NCI-H1436 treated with DMSO at 0.1 percent for 48 hours (cell line): Measurements from ENCODE around the gene NEK11.
"Not testable (repeated sequence)": the region's sequence is repeated elsewhere in the genome, so short reads cannot be mapped to it uniquely, and the experiment has no call there.

Experiments
- DNase-seq: peaks from one replicate; lab custom pipeline; 2025; lab: John Stamatoyannopoulos, UW

The NEK11 gene

DNA sequence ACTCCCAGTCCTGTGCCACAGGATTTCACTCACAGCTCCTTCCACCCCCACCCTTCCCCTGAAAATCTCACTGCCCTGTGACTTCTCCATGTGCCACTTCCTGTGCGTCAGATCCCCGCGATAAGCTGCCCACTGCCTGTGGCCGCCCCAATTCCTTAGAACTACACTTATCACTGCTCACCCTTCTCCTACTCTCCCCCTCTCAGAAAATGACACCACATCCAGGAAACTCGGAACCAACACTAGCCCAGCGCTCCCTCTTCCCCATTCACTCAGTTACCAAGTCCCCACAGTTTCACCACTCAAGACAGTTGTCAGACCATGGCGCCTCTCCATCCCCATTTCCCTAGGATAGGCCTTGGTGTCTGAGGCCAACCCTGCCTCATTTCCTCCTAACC is 334.4 kb downstream of the NEK11 start:
- not testable (repeated sequence) for DNase-seq

DNA sequence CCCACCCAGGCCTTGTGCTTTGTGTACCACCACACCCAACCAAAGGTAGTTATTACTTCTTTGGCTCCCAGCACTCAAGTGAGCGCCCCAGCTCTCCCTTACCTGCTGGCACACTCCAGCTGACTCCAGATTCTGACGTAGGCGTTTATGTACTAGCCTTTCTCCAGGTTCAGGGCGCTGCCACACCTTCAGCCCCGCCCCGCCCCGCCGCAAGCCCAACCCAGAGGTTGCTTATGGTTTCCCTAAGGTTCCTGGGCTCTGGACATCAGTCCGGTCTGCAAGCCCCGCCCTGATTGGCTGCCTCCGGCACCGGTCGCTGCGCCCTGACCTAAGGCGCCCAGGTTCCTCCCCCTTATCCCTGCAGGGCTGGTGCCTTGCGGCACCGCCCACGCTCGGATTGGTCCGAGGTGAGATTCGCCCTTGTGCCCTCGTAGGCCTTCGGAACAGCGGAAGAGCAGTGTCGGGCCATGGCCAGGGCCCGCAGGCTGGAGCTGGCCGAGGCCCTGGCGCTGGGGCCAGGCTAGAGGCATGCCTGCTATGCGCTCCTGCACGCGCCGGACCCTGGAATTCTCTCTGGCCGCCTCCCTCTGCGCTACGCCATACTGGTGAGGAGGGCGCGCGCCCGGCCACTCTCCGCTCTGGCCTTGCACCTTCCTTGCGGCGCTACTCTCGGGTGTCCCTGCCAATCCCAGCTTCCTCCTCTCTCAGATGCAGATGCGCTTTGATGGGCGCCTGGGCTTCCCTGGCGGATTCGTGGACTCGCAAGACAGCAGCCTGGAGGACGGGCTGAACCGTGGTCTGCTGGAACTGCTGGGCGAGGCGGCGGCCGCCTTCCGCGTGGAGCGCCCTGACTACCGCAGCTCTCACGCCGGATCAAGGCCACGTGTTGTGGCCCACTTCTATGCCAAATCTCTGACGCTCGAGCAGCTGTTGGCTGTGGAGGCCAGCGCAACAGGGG is 335.1 kb downstream of the NEK11 start:
- DNase-seq = no peak

DNA sequence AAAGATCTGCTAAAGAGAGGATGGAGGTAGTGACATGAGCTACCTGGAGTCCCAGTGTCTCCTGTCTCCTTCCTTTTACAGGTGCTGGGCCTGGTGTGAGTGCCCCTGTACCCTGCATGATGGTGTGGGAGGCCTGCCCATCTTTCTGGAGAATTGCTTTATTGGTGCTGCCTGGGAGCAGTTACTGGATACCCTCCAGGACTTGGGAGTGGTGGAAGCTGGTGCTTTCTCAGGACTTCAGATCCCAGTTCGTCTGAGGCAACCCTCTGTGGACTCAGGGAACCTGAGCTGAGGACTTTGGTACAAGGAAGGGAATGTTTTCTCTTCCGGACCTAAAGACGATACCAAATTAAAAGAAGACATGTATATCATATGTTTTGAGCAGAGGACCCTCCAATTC is 336.6 kb downstream of the NEK11 start:
- DNase-seq = no peak

DNA sequence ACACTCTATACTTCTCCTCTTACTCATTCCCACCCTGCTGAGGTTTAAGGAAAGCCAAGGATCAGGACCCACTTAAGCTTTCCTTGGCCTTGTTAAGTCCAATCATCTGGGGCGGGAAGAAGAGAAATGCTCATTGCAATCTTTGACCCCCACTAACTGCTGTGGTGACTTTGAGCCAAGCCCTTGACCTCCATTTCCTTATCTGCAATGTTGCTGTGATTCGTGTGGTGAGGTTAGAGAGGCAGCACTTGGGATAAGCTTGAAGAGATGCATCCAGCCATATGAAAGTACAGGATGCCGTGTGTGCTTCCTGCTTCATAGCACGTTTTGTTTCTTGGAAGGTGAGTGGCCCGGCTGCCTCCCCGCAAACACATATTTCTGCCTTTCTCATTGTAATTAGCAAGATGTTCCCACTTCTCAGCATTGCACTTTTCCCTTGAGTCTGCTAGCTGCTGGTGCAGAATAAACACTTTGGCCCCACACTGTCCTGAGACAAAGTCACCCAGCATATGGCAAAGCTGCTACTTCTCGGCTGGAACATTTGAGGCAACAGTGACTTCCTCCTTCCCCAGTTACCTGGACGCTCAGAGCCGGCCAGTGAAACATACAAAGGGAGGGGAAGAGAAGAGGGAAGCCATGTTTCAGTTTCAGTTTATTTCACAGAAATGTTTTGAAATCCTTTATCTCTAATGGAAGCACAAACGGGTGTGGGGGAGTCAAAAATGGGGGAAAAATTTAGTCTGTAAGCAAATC is 344.4 kb downstream of the NEK11 start:
- no peak for DNase-seq

DNA sequence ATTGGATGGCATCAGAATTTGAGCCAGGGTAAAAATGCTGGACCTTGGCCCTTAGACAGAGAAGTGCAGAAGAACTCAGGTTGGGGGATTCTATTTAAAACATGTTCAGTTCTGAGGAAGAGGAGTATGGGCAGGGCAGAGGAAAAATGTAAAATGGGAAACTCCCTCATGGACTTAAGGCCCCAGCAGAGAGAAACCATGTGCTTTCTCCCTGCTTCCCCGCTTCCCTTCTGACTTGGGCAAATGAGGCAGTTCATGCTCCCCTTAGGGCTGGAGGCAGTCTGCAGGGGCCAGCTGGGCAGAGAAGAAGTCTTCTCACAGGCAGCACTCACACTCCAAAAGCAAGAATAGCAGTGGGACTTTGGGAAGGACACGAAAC is 345.0 kb downstream of the NEK11 start:
- DNase-seq = no peak

DNA sequence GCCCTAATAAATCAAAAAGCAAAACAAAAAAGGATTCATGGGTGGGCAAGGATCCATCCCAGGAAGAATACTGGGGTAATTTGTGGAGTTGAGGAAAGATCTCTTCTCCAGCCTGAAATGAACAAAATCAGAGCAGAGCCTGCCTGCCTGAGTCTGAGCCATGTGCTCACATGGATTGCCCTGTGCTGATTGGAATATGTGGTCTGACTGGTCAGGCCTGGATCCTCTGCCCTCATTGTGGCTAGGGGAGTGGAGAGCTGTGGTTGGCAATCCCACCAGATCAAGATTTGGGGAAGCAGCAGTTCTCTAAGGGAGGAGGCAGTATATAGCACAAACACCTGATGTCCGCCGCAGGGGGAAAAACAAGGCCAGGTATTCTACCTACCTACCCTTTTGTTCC is 348.1 kb downstream of the NEK11 start:
- DNase-seq = no peak

DNA sequence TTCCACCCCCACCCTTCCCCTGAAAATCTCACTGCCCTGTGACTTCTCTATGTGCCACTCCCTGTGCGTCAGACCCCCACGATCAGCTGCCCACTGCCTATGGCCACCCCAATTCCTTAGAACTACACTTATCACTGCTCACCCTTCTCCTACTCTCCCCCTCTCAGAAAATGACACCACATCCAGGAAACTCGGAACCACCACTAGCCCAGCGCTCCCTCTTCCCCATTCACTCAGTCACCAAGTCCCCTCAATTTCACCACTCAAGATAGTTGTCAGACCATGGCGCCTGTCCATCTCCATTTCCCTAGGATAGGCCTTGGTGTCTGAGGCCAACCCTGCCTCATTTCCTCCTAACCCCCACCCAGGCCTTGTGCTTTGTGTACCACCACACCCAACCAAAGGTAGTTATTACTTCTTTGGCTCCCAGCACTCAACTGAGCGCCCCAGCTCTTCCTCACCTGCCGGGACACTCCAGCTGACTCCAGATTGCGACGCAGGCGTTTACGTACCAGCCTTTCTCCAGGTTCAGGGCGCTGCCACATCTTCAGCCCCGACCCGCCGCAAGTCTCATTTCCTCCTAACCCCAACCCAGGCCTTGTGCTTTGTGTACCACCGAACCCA is 354.3 kb downstream of the NEK11 start:
- DNase-seq = not testable (repeated sequence)

DNA sequence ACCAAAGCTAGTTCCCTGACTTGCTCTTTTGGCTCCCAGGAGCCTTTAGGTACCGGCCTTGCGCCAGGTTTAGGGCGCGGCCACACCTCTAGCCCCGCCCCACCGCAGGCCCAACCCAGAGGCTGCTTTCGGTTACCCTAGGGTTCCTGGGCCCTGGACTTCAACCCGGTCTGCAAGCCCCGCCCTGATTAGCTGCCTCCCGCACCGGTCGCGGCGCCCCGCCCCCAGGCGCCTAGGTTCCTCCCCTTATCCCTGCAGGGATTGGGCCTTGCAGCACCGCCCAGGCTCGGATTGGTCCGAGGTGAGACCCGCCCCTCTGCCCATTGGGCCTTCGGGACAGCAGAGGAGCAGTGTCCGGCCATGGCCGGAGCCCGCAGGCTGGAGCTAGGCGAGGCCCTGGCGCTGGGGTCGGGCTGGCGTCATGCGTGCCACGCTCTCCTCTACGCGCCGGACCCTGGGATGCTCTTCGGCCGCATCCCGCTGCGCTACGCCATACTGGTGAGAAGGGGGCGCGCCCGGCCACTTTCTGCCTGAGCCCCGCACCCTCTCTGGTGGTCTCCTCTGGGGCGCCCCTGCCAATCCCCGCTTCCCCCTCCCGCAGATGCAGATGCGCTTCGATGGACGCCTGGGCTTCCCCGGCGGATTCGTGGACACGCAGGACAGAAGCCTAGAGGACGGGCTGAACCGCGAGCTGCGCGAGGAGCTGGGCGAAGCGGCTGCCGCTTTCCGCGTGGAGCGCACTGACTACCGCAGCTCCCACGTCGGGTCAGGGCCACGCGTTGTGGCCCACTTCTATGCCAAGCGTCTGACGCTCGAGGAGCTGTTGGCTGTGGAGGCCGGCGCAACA is 355.0 kb downstream of the NEK11 start, which contains the start of gene NUDT16:
NUDT16 (plus strand) TSS at position 330 of the 847 bp plus-strand sequence; CDS start at position 361, 31 bp downstream.
- peak; percentile 96 for DNase-seq

DNA sequence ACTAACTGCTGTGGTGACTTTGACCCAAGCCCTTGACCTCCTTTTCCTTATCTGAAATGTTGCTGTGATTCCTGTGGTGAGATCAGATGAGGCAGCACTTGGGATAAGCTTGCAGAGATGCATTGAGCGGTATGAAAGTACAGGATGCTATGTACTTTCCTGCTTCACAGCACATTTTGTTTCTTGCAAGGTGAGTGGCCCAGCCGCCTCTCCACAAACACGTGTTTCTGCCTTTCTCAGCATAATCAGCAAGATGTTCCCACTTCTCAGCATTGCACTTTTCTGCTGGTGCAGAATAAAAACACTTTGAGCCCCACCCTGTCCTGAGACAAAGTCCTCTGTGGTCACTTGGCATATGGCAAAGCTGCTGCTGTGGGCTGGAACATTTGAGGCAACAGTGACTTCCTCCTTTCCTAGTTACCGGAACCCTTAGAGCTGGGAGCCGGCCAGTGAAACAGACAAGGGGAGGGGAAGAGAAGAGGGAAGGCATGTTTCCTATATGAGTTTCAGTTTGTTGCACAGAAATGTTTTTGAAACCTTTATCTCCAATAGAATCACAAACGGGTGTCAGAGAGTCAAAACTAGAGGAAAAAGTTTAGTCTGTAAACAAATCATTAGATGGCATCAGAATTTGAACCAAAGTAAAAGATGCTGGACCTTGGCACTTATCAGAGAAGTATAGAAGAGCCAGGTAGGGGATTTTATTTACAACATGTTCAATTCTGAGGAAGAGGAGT is 359.9 kb downstream of the NEK11 start:
- no peak for DNase-seq

DNA sequence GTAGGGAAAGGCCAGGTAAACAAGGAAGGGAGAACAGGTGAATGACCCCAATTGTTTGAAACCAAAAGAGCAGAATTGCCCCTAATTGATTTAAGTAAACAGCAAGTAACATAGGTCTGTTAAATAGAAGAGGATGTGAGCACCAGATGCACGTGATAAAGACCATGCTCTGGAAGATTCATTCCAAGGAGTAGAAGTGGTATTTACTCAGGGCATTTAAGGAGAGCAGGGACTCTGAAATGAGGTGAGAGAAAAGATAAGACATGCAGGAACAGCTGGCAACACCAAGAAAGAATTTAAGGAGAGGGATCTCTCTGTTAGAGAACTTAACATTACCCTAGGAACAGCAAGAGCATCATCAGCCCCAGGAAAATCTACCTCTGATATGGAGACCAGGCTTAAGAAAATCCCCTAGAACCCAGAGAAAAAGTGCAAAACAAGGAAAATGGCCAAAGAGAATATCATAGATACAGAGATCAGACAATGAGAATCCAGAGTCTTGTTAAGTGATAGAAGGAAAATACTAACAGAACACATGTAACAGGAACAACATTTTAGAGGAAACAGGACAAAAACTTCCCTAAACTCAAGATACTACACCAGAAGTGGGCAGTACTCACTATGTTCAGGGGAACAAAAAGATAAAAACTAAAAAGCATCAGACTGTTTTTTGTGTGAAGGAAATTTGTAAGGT is 361.3 kb downstream of the NEK11 start:
- no peak for DNase-seq

DNA sequence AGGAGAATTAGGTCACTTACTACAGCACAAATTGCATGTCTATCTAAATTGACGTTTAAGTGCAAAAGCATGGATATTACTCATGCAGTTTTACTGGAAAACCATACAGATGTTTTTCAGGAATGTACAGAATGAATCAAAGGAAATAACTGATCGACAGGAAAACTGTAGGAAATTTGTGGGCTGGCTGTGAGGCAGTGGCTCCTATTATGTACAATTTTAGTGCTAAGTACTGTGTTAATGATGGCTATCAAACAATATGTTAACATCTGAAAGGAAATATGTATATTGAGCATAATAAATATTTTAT is 361.8 kb downstream of the NEK11 start:
- DNase-seq = no peak

DNA sequence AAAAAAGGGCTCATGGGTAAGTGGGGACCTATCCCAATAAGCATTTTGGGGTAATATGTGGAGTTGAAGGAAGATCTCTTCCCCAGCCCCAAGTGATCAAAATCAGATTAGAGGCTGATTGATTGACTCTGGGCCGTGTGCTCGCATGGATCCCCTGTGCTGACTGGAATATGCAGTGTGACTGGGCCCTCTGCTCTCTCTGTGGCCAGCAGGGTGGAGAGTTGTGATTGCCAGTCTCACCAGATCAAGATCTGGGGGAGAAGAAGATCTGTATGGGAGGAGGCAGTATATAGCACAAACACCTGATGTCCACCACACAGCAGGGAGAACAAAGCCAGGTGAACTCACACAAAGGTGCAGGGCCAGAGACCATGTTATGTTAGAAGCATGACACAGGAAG is 363.7 kb downstream of the NEK11 start:
- DNase-seq = no peak

DNA sequence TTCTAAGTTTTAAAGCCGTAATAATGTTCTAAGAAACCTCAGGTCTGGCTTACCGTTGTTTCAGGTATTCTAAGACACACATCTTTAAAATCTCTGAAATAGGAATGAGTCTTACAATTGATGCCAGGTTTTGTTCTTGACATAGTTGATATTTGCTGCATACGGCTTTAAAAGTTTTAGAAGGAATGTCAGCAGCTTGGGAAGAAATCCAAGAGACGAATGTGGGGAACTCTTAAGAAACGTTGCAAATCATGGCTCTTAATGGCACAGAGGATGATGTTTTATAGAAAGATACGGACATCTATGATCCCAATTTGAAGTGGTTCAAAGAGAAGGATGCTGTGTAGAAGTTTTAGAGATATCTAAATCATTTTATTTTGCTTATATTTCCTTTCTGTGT is 366.4 kb downstream of the NEK11 start:
- no peak for DNase-seq

DNA sequence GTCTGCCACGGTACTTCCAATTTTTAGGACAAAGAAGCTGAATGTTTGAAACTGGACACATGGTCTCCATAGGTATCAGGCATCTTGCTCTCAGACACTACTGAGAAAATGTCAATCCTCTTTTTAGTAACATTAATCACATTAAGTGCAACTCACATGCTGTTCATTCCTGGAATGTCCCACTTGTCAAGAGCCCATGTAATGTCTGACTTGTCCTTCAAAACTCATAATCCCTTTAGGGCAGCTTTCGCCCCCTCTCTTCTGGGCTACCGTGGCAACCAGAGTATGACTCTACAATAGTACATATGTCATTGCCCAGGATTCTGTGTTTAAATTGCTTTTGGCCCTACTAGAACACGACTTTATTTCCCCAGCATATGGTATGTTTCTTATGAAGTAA is 367.2 kb downstream of the NEK11 start:
- no peak for DNase-seq

DNA sequence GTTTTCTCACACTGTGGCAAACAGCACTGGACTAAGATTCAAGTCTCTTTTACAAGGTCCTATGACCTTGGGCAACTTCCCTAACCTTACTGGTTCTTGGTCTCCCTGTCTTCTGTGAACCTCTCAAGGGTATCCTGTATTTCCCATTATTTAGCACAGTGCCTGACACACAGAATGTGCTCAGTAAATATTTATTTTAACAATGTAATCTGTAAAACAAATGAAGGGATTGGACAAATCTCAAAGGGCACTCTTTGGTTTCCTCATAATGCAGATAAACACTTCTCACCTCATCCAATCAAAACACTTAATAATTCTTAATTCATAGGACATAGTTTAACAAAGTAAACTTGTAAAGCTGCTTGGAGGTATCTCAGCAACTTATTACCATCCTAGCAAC is 367.7 kb downstream of the NEK11 start:
- DNase-seq = no peak

DNA sequence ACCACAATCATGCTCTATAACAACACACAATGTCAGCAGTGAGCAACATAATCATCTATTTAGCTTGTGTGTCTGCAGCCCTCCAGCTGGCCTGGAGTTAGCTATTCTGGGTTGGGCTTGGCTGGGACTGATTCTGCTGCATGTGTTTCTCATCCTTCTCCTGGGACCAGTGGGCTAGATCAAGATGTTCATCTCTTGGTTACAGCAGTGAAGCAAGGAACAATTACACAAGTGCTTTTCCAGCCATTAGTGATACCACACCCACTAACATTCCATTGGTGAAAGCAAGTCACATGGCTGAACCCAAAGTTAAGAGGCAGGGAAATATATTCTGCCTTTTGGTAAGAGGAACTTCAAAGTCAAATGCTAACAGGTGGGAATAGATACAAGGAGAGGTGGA is 369.5 kb downstream of the NEK11 start:
- no peak for DNase-seq

DNA sequence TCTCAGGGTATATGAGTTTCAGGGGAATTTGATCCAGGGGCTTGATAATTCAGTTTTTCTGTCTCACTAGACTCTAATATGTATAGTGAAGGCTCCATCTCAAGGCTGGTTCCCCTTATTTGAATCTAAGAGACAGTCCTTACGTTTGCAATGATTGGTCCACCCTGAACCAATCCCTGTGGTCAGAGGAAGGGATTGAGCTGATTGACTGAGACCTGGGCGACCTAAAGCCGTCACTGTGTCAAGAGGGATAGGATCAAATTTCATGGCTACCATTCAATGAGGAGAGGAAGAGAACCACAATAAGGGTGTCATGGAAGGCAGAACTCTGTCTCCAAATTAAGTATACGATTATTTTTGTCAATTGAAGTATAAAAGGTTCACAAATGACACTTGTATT is 371.2 kb downstream of the NEK11 start:
- DNase-seq = no peak
